ENCODE results near the gene SPOCK3. TPM values are rescaled to one million over a fixed set of nuclear protein-coding genes. Genes with fewer than 3 reads are reported as not detected.
"Not testable (repeated sequence)": the region's sequence is repeated elsewhere in the genome, so short reads cannot be mapped to it uniquely, and the experiment has no call there.

Gene SPOCK3
- polyA plus RNA-seq, 1 experiment = not detected

GRCh38 chr4:166977596-166977995 lies 256.7 kb downstream of the SPOCK3 start:
- Histone ChIP-seq H3K4me3 (ENCODE audit: low read depth, low read length) (no peak overlapping the region), H3K27ac (ENCODE audit: low read depth, low read length) (no peak overlapping the region), H3K27me3 (ENCODE audit: control insufficient read depth, insufficient read depth, low read length) (no peaks in the 10 kb centered on the region), H3K9me3 (ENCODE audit: control insufficient read depth, insufficient read depth, low read length) (peaks cover 19% of the 10 kb centered on the region)
- CTCF ChIA-PET = no interaction called here
- no peak for DNase-seq (ENCODE audit: low read depth, low spot score)
- POLR2A ChIA-PET = no interaction called here
- no peak for TF ChIP-seq CTCF (IDR thresholded peaks at IDR 0.05; ENCODE audit: low read depth, low read length)

GRCh38 chr4:166972071-166972470 lies 262.2 kb downstream of the SPOCK3 start:
- CTCF ChIA-PET = no interaction called here
- DNase-seq (ENCODE audit: low read depth, low spot score) = no peak
- H3K27ac ChIP-seq (ENCODE audit: low read depth, low read length) = no peak overlapping the region
- H3K9me3 ChIP-seq (ENCODE audit: control insufficient read depth, insufficient read depth, low read length) = peaks cover 4% of the 10 kb centered on the region; the same call in 1 of the 2 replicates
- POLR2A ChIA-PET = no interaction called here
- no peak for TF ChIP-seq CTCF (IDR thresholded peaks at IDR 0.05; ENCODE audit: low read depth, low read length)
- no peaks in the 10 kb centered on the region for H3K27me3 ChIP-seq (ENCODE audit: control insufficient read depth, insufficient read depth, low read length)
- no peak overlapping the region for H3K4me3 ChIP-seq (ENCODE audit: low read depth, low read length)

GRCh38 chr4:166968219-166968618 lies 266.1 kb downstream of the SPOCK3 start:
- H3K9me3 ChIP-seq (ENCODE audit: control insufficient read depth, insufficient read depth, low read length); H3K27ac ChIP-seq (ENCODE audit: low read depth, low read length); POLR2A ChIA-PET; CTCF ChIA-PET; H3K27me3 ChIP-seq (ENCODE audit: control insufficient read depth, insufficient read depth, low read length); H3K4me3 ChIP-seq (ENCODE audit: low read depth, low read length); DNase-seq (ENCODE audit: low read depth, low spot score): not testable (repeated sequence)

- H3K27me3 ChIP-seq (ENCODE audit: control insufficient read depth, insufficient read depth, low read length) = no peaks in the 10 kb centered on the region
- H3K27ac ChIP-seq (ENCODE audit: low read depth, low read length) = no peak overlapping the region
- no peak overlapping the region for H3K4me3 ChIP-seq (ENCODE audit: low read depth, low read length)
- H3K9me3 ChIP-seq (ENCODE audit: control insufficient read depth, insufficient read depth, low read length) = peaks cover 4% of the 10 kb centered on the region; the same call in 1 of the 2 replicates
- ChIA-PET POLR2A (no interaction called here), CTCF (no interaction called here)
- no peak for DNase-seq (ENCODE audit: low read depth, low spot score)
- TF ChIP-seq CTCF (IDR thresholded peaks at IDR 0.05; ENCODE audit: low read depth, low read length) = no peak
Observed at GRCh38 chr4:166965562-166965961, 268.7 kb downstream of the SPOCK3 start.

GRCh38 chr4:166957451-166957850 lies 276.8 kb downstream of the SPOCK3 start:
- H3K9me3 ChIP-seq (ENCODE audit: control insufficient read depth, insufficient read depth, low read length) = peaks cover 5% of the 10 kb centered on the region; the same call in 1 of the 2 replicates
- ChIA-PET CTCF (no interaction called here), POLR2A (no interaction called here)
- H3K27me3 ChIP-seq (ENCODE audit: control insufficient read depth, insufficient read depth, low read length) = no peaks in the 10 kb centered on the region
- H3K4me3 ChIP-seq (ENCODE audit: low read depth, low read length) = no peak overlapping the region
- no peak for DNase-seq (ENCODE audit: low read depth, low spot score)
- no peak for TF ChIP-seq CTCF (IDR thresholded peaks at IDR 0.05; ENCODE audit: low read depth, low read length)
- no peak overlapping the region for H3K27ac ChIP-seq (ENCODE audit: low read depth, low read length)

GRCh38 chr4:166956484-166956883 lies 277.8 kb downstream of the SPOCK3 start:
- CTCF ChIA-PET = no interaction called here
- no peak for DNase-seq (ENCODE audit: low read depth, low spot score)
- Histone ChIP-seq H3K4me3 (ENCODE audit: low read depth, low read length) (no peak overlapping the region), H3K27ac (ENCODE audit: low read depth, low read length) (no peak overlapping the region), H3K27me3 (ENCODE audit: control insufficient read depth, insufficient read depth, low read length) (no peaks in the 10 kb centered on the region), H3K9me3 (ENCODE audit: control insufficient read depth, insufficient read depth, low read length) (peaks cover 5% of the 10 kb centered on the region; the same call in 1 of the 2 replicates)
- no peak for TF ChIP-seq CTCF (IDR thresholded peaks at IDR 0.05; ENCODE audit: low read depth, low read length)
- POLR2A ChIA-PET = no interaction called here

Measured in AG04450 (cell line).